Ovary (tissue), 9 donors: ENCODE data around the gene DNAH9. TPM values are rescaled to one million over a fixed set of nuclear protein-coding genes. Genes with fewer than 3 reads are reported as not detected.

ENCODE experiments used
- DNase-seq, 5 donors: peaks; one replicate each; pipeline ENCODE4 v3.0.0-alpha.2; 2019 to 2020
- H3K27ac ChIP-seq, 2 donors: fragments of 200-600 bp; one replicate each; pipeline versions ENCODE4 v1.5.1 to v1.8.0; 2019 to 2022
- H3K27me3 ChIP-seq: fragments of 200-600 bp; one replicate; pipeline ENCODE4 v1.8.0; 2022
- H3K36me3 ChIP-seq: fragments of 200-600 bp; sonication (generic); one replicate; pipeline ENCODE4 v1.5.1; 2019
- H3K4me1 ChIP-seq: one replicate; pipeline ENCODE4 v1.8.1; 2013; ENCODE audit warnings: mild to moderate bottlenecking, moderate library complexity; ENCODE audit not compliant: insufficient read depth
- H3K4me3 ChIP-seq: fragments of 200-600 bp; sonication (generic); one replicate; pipeline ENCODE4 v1.5.1; 2017
- H3K9me3 ChIP-seq, 2 donors: fragments of 200-600 bp in 1 of 2; sonication (generic) in 1 of 2; one replicate each; pipeline versions ENCODE4 v1.5.1 to v1.8.1; 2013 to 2019; ENCODE audit warnings: mild to moderate bottlenecking in 1 of 2, moderate library complexity in 1 of 2
- EP300 ChIP-seq: sonication (generic); formaldehyde crosslinking; IDR thresholded peaks from one replicate; pipeline ENCODE4 v1.6.1; 2017; ENCODE audit warnings: antibody characterized with exemption
- POLR2A ChIP-seq: fragments of 450-650 bp; IDR thresholded peaks from one replicate; pipeline ENCODE4 v1.6.1; 2017; ENCODE audit warnings: antibody characterized with exemption, mild to moderate bottlenecking, moderate library complexity
- WGBS, 3 donors: extraction: QIAGEN DNeasy Blood & Tissue Kit in 1 of 3; methylation state at CpG; one replicate each; pipeline versions ENCODE4 v1.1.5 to v1.1.7; 2013 to 2017; 5-methylcytosine and 5-hydroxymethylcytosine counted together
- intact Hi-C, 4 donors: fragments of 100-400 bp; cut with DNase I; formaldehyde crosslinking; loops; one replicate each; pipeline versions ENCODE4 v1.11.0 to v1.15.1; 2022 to 2023
- polyA plus RNA-seq, 2 donors: library from polyadenylated mRNA; stranded (reverse); fragments of 200-250 nt in 1 of 2; fragments of 350-450 nt in 1 of 2; fragmentation: Illumina TruSeq in 1 of 2; extraction: RNeasy Lipid Tissue Mini Kit (QIAGEN cat#74804) in 1 of 2; gene quantifications; one replicate each; pipeline ENCODE4 v1.2.3, GENCODE V29; 2013 to 2014
- total RNA-seq, 7 donors: library from RNA; depleted of rRNA in 2 of 7; stranded (reverse); fragments of >200 nt in 2 of 7; fragmentation: NEBNext Ultra II Directional in 3 of 7; extraction: Animal tissue kit (Norgen Biotek cat#: 25700) in 3 of 7; gene quantifications; one replicate each; pipeline versions ENCODE4 v1.1.0 to v1.2.4, GENCODE V29; 2016 to 2023
- TF ChIP-seq, protein P1 (sequence below), 3 donors: fragments of 450-650 bp in 2 of 3; fragments of 200-600 bp in 1 of 3; IDR thresholded peaks; one replicate each; pipeline versions ENCODE4 v1.5.1 to v1.8.0; 2016 to 2022; ENCODE audit warnings: antibody characterized with exemption in 3 of 3, mild to moderate bottlenecking in 1 of 3
- donor health status: DM: no; HTN: no; CAD: no; lungs with moderate emphysema.
- donor health status: DM: no; HTN: no; CAD: no.
- donor health status: Bipolar disorder and iron deficiency.
- donor health status: DM: yes; HTN: yes; CAD: no.
- donor health status: DM: no; HTN: no; CAD: no.
- donor health status: DM: yes; HTN: yes; CAD: no.

Gene DNAH9
- total and polyA plus RNA-seq, 9 donors = 1.4 to 43.7 (median 3.4) TPM

DNA sequence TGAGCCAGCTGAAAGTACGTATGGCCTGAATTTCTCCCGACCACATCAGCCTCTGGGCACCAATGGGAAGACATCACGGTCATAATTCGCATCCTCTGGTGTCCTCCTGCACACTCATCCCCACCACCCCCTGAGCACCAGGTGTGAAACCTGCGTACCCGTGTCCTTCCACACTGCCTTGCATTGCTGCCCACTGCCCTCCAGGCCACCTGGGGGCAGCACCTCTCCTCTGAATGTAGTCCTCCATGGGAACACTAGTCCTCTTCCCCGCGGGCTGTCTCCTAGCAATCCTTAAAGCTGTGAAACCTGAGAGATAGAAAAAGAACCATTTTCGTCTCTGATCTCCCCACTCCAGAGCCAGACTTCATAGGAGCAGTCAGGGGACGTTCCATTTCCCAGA is 273.5 kb downstream of the DNAH9 start:
- 69 to 79% (median 77%) methylated on average over 10 of the region's 10 CpGs for WGBS, 3 donors
- H3K27me3 ChIP-seq = no peaks in the 10 kb centered on the region
- H3K36me3 ChIP-seq = no peaks in the 10 kb centered on the region
- no peak overlapping the region for H3K4me3 ChIP-seq
- intact Hi-C loops = no loop called here
- no peaks in the 10 kb centered on the region for H3K9me3 ChIP-seq
- DNase-seq = no peak
- no peaks in the 10 kb centered on the region for H3K4me1 ChIP-seq
- TF ChIP-seq EP300 (no peak), POLR2A (no peak)
- TF ChIP-seq, protein P1, sequence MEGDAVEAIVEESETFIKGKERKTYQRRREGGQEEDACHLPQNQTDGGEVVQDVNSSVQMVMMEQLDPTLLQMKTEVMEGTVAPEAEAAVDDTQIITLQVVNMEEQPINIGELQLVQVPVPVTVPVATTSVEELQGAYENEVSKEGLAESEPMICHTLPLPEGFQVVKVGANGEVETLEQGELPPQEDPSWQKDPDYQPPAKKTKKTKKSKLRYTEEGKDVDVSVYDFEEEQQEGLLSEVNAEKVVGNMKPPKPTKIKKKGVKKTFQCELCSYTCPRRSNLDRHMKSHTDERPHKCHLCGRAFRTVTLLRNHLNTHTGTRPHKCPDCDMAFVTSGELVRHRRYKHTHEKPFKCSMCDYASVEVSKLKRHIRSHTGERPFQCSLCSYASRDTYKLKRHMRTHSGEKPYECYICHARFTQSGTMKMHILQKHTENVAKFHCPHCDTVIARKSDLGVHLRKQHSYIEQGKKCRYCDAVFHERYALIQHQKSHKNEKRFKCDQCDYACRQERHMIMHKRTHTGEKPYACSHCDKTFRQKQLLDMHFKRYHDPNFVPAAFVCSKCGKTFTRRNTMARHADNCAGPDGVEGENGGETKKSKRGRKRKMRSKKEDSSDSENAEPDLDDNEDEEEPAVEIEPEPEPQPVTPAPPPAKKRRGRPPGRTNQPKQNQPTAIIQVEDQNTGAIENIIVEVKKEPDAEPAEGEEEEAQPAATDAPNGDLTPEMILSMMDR (IDR thresholded peaks at IDR 0.05) = no peak
- H3K27ac ChIP-seq = no peak overlapping the region

DNA sequence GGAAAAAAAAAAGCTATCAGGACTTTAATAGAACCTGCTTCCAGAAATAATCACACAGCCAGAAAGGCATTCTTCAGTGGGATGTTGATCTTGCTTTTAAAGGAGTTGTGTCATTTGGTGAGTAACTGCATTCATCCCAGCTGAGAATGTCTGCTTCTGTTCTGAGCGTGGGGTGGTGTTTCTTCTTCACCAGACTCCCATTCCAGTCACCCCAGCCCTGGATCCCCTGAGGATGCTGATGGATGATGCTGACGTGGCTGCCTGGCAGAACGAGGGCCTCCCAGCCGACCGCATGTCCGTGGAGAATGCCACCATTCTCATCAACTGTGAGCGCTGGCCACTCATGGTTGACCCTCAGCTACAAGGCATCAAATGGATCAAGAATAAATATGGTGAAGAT is 276.5 kb downstream of the DNAH9 start:
- intact Hi-C loops = no loop called here
- Histone ChIP-seq H3K27ac (no peak overlapping the region), H3K36me3 (no peaks in the 10 kb centered on the region), H3K4me1 (no peaks in the 10 kb centered on the region), H3K9me3 (no peaks in the 10 kb centered on the region), H3K27me3 (no peaks in the 10 kb centered on the region), H3K4me3 (no peak overlapping the region)
- no peak for DNase-seq
- TF ChIP-seq, protein P1 (IDR thresholded peaks at IDR 0.05) = no peak
- 68 to 79% (median 75%) methylated on average over 7 of the region's 7 CpGs for WGBS, 3 donors

DNA sequence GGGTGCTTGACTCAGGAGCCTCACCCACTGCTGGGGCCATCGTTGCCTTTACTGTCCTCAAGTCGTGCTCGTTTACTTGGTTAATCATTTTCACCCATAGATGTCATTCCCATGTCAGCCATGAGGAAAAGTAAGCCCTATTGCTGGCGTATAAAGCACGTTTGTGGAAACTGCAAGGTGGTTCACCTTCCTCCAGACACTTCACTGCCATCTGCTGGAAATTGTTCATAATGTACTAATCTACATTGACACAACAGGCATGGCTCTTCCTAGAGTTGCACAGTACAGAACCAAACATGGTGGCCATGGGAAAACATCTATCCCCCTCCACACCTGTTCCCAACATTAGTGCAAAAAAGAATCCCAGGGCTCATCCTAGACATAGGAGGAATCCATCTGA is 282.4 kb downstream of the DNAH9 start:
- no peak overlapping the region for H3K4me3 ChIP-seq
- DNase-seq = no peak
- no peaks in the 10 kb centered on the region for H3K4me1 ChIP-seq
- no peaks in the 10 kb centered on the region for H3K36me3 ChIP-seq
- TF ChIP-seq POLR2A (no peak), EP300 (no peak)
- TF ChIP-seq, protein P1 (IDR thresholded peaks at IDR 0.05) = no peak
- no peaks in the 10 kb centered on the region for H3K27me3 ChIP-seq
- intact Hi-C loops = no loop called here
- WGBS, 3 donors = 32 to 50% (median 44%) methylated on average over 5 of the region's 5 CpGs
- H3K27ac ChIP-seq = no peak overlapping the region
- H3K9me3 ChIP-seq = no peaks in the 10 kb centered on the region

DNA sequence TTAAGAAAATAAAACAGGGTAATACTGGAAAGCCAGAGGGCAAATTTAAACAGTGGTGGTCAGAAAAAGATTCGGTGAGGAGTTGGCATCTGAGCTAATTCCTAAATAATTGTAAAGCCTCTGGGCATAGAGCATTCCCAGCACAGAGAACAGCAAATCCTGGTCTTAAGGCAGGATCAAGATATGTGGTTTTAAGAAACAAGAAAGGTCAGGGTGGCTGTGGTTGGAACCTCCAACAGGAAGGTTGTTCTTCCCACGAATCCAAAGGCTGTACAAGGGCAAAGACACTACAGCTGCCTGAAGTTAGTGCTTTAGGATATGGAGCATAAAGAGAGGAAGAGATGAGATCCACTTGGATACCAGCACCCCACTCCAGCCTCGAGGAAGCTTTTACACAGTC is 284.4 kb downstream of the DNAH9 start:
- DNase-seq = no peak
- 59 to 62% (median 60%) methylated on average over 3 of the region's 3 CpGs for WGBS, 3 donors
- H3K27me3 ChIP-seq = no peaks in the 10 kb centered on the region
- no peaks in the 10 kb centered on the region for H3K36me3 ChIP-seq
- TF ChIP-seq, protein P1 (IDR thresholded peaks at IDR 0.05) = no peak
- TF ChIP-seq EP300 (no peak), POLR2A (no peak)
- H3K9me3 ChIP-seq = no peaks in the 10 kb centered on the region
- no peak overlapping the region for H3K4me3 ChIP-seq
- H3K27ac ChIP-seq = no peak overlapping the region
- H3K4me1 ChIP-seq = no peaks in the 10 kb centered on the region
- intact Hi-C loops = no loop called here

DNA sequence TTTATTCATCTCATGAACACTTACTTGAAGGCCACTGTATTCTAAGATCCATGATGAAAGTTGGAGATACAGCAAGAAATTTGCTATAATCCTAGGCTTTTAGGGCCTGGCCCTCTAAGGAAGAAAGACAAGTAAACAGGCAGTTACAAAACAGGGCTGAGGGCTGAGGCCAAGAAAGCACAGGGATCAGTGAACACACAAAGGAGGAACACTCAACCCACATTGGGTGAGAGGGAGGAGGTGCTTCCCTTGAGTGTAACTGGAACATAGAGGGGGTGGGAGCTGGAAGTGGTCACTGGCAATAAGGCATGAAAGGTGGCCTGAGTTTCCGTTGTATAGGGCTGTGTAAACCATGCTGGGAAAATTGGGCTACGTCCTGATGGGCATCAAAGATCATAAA is 286.8 kb downstream of the DNAH9 start:
- Histone ChIP-seq H3K27ac (no peak overlapping the region), H3K4me3 (no peak overlapping the region), H3K9me3 (no peaks in the 10 kb centered on the region), H3K36me3 (no peaks in the 10 kb centered on the region), H3K4me1 (no peaks in the 10 kb centered on the region), H3K27me3 (no peaks in the 10 kb centered on the region)
- WGBS, 3 donors = 78 to 86% (median 81%) methylated on average over 2 of the region's 2 CpGs
- intact Hi-C loops = no loop called here
- DNase-seq = no peak
- TF ChIP-seq POLR2A (no peak), EP300 (no peak)
- TF ChIP-seq, protein P1 (IDR thresholded peaks at IDR 0.05) = no peak
